GM18508 (cell line): ENCODE measurements around the gene MGRN1.

Source experiments
- ATAC-seq: cut with Tn5 transposase; IDR thresholded peaks from one replicate; pipeline ENCODE4 v1.9.1; 2021; ENCODE audit warnings: moderate number of reproducible peaks; ENCODE audit not compliant: insufficient read depth, unreplicated experiment

MGRN1 gene

DNA sequence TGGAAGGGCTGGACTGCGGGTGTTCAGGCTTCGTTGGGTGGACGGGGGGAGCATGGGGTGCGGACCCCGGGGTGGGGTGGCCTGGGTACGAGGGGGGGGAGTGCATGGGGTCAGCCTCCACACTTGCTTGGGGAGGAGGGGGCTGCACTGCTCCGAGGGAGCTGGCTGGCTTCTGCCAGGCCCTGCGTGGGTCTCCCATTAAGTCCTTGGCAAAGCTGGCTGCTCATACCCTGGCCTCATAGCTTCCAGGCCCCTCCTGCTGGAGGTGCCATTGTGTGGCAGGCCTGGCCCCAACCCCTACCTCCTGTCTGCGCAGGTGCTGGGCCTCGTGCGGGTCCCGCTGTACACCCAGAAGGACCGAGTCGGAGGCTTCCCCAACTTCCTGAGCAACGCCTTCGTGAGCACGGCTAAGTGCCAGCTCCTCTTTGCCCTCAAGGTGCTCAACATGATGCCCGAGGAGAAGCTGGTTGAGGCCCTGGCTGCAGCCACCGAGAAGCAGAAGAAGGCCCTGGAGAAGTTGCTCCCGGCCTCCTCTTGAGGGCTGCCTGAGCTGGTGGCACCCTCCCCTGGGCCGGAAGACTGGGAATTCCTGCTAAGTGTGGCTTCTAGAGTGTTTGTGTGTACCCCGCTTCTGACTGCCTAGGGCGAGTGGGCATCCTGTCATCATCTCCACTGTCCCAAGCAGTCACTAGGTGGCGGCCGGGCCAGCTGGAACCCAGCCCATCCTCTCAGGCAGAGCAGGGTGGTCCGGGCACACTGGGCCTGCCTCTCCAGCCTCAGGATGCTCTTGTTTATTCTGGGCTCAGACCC, 70.2 kb downstream of the MGRN1 start:
- no peak for ATAC-seq

DNA sequence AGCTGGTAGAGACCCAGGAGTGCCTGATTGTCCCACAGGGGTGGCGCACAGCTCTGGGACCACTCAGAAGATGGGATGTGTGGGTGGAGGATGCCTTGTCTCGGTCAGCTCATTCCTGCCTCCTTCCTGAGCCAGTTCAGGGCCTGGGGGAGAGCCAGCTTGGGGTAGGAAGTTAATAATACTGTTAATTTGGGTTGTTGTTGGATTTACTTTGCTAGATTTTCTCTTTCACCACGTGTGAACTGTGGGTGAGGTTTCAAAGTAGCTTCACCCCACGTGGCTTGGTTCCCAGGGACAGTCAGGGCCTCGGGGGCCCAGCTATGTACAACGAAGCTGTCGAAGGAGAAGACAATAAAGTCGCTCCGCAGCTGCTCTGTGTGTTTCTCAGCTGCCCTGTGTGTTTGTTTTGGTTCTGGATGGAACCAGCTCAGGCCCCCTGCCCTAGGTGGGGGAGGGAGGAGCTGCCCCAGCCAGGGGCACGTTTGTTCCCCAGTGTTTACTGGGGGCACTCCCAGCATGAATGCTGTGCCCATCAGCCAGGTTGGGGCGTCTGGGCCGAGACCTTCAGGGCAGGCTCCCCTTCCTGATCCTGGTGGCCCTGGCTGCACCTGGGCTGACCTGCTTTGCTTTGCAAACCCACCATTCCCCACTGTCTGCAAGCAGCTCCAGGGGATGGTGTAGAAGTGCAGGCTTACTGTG, 71.0 kb downstream of the MGRN1 start:
- no peak for ATAC-seq

DNA sequence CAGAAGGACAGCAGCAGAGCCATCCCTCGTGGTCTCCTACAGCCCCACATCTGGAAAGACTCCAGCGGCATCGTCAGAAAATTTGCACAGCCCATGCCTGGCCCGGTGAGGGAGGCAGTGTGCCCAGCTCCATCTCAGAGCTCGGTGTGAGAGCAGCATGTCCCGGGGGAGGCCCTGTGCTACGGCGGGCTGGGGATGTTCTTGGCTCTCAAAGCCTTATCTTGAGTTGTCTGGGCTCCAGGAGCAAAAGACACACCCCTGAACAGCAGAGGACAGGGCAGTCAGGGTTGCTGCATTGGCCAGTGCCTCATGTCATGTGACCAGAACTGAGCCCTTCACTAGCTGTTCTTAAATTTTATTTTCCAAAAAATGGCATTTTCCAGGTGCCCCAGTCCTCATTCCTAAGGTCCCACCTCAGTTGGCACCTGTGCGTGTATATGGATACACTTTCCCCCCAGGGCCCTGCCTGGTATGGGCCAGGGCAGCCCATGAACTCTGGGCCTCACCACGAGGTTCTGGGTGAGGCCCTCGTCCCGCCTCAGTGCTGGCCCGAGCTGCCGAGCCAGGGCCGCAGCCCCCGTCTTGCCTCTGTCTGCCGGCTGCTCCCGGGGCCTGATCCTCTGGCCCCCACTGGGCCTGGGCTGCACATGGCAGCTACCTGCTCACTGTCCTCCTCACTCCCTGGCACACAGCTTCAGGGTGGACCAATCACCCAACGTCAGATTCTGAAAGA, 71.7 kb downstream of the MGRN1 start:
- no peak for ATAC-seq

DNA sequence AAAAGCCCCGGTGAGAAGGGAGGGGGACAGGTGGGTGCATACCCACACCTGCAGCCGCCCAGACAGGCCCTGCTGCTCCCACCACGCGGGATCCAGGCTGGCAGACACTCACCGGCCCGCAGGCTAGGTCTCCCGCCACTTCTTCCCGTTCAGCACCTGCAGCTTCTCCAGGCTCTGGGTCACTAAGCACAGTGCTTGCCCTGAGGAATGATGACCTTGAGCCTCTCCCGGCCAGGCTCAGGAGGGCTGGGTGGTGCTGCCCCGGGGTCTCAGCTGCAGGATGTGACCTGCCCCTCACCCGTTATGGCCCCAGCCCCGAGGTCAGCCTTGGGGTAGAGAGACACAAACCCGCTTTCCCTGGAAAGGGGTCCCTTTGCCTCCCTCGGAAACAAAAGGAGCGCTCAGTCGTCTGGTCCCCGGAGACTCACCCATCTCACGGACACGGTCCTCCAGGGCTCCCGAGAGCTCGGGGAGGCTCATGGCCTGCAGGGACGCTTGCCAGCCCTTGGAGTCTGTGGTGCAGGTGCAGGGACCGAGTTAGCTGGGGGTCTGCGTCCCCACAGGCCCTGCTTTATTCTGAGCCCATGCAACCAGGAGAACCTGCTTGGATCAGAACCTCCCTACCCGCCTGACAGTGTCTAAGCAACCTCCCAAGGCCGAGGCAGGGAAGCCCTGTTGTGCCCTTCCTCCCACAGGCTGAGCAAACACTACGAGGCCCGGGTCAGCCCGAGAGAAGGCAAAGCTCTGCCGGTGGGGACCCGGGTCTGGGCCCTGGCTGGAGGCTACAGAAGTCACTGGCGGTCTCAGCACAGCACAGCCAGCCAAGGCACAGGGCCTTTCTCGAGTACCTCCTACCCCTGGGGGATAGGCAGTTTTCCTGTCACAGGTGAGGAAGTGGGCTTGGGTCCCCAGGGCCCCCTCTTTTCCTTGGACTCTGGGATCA, 72.5 kb downstream of the MGRN1 start:
- no peak for ATAC-seq

DNA sequence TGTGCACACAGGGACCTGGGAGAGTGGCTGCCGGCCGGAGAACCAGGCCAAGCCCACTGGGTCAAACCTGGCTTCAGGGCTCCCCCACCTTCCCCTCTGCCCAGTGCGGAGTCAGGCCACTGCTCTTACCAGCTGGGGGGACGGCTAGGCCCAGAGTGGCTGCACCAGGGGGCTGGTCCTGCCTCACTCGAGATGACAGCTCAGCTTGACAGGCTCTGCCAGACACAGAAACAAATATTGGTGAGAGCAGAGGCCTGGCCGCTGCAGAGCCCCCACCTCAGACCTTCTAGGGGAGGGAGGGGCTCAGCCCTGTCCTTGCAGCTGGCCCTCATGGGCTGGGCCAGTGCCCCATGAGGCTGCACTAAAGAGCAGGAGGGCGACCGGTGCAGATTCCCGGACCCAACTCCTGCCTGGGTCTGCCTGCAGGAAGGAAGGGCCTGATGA, 73.2 kb downstream of the MGRN1 start:
- no peak for ATAC-seq

DNA sequence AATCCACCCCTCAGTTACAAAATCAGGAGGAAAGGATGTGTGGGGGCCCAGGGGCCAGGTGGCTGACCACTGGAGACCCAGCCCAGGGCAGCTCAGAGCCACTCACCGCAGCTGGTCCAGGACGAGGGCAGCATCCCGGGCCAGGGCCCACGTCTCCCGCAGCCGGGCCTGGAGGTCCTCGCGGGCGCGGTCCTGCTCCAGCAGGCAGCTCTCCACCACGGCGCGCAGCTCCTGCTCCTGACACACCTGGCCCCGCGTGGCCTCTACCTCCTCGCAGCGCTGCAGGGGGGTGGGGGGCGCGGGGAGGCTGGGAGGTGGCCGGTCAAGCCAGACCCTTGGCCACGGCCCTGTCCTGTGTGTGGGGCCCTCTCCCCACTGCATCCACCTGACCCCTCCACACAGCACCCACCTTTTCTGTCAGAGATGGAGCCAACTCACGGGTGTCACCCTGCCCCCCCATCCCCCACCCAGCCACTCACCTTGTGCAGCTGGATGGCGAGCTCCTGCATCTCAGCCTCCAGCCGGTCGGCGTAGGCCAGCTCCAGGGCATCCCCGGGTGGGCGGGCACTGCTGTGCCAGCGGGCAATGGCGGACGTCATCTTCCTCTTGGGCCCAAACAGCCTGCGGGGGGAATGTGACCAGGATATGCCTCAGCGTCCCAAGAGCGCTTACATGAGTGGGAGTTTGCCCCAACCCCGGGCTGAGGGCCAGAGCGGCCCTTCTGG, 73.9 kb downstream of the MGRN1 start:
- ATAC-seq: no peak

DNA sequence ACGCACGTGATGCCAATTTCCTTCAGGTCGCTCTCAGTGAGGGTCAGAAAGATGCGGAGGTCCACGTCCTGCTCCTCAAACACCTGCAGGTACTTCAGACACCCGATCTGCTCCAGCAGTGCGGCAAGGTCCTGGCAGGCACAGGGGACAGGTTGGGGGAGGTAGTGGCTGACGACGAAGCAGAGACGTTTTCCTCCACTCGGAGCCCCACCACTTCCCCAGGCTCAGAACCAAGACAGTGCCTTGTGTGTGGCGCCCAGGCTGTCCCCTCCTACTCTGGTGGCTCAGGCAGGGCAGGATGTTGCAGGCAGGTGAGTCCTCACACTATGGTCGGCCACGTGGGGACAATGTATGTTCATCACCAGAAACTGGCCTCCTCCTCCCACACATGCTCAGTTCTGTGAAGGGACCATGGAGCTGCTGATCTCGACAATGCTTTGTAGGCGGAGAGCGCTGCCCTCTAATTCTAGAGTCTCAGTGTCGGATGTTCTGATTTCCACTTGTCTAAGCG, 74.5 kb downstream of the MGRN1 start:
- ATAC-seq: no peak

DNA sequence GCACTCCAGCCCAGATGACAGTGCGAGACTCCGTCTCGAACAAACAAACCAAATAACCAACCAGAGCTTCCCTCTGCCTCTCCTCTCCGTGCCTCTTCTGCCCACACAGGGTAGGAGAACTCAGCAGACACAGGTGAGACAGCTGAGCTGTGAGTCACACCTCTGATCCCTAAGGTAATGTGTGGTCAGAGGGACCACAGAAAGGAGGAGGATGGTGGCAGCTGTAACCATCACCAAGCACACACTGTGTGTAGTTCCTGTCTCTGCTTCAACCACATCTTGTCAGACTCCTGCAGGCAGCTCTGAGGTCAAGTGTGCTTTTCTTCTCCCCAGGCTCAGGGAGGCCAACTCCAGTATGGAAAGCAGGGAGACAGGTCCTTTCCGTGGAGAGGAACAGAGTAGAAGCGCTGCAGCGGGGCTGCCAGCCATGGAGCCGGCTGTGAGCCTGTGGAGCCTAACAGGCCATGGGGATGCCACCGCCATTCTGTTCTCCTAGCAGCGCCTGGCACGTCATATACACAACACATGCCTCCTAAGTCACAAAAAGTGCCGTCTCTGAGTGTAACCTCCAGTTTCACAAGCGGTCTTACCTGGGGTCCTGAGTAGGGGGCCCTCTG, 75.9 kb downstream of the MGRN1 start:
- no peak for ATAC-seq

DNA sequence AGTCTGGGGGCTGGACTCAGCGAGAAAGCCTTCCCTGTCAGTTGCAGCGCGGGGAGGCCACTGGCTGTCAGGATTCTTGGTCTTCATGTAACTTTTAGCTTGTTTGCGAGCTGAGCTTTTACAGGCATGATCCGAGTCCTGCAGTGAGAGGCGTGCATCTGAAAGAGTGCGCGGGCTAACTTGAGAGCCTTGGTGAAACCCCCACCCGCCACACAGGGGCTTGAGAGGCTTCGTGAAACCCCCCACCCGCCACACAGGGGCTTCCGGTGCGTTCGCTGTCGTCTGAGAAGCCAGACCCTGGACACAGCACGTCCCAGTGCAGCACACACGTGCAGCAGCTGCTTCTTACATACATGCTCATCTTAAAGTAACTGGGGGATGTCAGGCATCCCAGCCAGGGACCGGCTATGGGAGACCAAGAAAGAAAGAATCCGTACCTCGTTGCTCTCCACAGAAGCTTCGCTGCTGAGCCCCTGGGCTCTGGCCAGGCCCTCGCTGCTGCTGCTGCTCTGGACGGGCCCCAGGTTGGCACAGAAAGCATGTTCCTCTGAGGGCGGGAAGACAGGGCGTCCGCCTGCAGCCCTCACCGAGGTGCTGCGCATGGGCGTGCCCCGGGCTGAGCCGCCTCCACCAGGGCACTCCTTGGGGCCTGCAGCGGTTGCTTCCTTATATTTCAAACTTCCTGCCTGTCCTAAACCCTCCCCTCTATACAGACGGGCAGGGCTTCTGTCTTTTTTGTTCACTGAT, 76.5 kb downstream of the MGRN1 start:
- no peak for ATAC-seq

DNA sequence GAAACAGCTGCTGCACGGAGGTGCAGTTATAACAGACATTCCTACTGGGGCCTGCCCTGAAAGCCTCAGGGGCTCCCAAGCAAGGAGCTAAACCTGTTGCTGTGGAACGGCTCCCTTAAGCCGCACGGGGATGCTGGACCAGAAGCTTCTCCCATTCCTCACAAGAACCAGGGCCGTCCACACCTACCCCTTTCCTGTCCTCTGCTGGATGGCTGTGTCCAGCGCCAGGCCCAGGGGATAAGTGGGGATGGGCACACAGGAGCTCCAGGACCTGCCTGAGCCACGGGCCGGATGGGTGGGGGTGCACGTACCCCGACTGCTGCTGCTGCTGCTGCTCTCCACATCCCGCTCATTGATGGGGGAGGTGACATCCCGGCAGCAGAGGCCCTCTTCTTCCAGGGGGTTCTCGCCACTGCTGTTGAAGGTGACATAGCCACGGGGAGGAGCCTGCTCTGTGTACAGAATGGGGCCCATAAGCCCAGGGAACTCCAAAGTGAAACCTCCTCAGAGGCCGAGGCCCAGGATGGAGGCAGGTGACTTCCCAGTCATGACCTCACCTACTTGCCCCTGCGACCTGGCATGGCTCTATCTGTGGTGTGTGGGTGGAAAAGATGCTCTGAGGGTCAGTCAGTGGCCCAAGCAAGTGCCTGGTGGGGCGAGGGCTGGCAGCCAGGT, 77.3 kb downstream of the MGRN1 start:
- ATAC-seq: no peak

DNA sequence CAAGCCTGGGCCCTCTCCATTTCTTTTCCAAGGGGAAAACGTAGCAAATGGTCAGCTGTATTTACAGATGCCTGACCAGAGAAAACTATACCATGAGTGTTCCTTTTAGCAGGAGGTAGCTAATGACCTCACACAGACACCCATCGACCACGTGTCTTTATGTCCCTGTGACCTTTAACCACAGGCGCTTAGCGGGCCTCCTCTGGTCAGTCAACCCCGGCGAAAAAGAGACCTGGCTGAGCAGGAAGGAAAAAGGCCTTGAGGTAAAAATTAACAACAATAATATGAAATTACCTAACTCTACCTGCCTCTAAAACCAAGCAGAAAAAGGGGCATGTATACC, 77.8 kb downstream of the MGRN1 start:
- ATAC-seq: no peak

DNA sequence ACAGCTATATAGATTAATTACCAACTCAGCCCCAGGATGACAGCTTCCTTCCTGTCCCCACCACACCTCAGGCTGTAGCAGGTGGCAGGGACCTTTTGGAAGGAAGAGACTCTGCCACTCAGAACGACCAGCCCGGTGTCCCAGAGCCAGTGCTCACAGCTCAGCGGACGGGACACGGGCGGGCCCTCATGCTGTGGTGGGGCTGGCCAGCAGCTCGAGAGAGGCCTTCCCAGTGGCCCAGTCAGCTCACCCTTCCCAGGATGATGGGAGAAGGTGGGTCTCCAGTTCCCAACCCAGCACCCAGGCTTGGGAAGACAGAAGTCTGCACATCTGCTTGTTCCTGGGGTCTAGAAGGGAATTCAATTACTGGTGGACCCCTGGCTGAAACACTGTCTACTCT, 79.3 kb downstream of the MGRN1 start:
- ATAC-seq: no peak

DNA sequence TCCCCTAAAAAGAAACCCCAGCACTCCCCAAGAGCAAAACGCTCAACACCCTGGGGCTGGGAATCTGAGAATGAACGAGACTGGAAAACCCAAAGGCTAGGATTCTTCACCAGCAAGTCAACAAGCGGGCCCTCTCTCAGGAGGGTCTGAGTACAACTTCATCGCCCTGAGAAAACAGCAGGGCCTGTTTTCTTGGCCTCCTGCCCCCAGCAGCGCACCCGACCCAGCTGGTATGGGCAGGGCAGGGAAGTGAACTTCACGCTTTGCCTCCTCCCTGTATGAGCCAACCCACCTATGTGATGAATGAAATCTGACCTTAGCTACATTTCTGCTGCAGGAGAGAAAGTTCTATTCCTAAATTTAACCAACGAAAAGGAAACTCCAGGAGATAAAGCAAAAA, 79.9 kb downstream of the MGRN1 start:
- ATAC-seq: no peak

DNA sequence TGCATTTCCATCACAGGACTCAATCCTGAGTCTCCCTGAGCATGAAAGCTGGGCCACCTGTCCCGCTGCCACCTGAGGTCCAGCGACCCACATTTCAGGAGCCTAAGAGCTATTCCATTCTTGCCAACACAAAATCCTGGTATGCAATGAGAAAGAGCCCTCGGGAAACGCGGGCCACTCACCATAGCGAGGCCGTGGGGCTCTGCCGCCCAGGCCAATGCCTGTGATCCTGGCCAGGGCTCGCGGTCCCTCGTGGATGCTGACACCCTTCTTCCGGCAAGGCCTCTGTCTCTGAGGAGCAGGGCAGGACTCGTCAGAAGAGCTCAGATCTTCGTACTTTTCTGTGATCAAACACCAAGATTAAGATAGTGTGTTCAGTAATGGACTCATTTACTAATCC, 80.3 kb downstream of the MGRN1 start:
- no peak for ATAC-seq

DNA sequence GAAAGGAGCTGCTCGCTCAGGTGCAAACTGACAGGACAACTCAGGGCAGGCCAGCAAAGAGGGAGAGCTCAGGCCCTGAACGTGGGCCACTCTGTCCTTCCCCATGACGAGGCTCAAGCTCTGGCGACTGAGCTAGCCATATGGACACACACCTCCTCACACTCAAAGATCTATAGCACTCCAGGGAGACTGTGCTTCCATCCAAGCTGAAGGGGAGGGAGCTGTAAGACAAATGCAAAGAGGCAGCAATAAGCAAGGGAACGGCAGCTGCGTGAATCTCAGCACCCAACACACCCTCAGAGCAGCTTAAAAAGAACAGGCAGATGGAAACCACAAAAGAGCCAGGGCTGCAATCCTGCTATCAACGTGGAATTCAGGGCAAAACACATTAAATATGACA, 82.2 kb downstream of the MGRN1 start:
- no peak for ATAC-seq

DNA sequence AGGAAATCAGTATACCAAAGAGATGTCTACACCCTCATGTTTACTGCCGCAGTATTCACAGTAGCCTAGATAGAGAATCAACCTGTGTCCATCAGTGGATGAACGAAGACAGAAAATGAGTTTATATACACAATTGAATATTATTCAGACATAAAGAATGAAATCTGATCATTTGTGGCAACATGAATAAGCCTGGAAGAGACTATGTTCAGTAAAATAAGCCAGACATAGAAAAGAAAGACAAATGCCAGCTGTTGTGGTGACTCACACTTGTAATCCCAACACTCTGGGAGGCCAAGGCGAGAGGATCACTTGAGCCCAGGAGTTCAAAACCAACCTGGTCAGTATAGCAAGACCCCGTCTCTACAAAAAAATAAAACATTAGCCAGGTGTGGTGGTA, 84.9 kb downstream of the MGRN1 start:
- no peak for ATAC-seq

DNA sequence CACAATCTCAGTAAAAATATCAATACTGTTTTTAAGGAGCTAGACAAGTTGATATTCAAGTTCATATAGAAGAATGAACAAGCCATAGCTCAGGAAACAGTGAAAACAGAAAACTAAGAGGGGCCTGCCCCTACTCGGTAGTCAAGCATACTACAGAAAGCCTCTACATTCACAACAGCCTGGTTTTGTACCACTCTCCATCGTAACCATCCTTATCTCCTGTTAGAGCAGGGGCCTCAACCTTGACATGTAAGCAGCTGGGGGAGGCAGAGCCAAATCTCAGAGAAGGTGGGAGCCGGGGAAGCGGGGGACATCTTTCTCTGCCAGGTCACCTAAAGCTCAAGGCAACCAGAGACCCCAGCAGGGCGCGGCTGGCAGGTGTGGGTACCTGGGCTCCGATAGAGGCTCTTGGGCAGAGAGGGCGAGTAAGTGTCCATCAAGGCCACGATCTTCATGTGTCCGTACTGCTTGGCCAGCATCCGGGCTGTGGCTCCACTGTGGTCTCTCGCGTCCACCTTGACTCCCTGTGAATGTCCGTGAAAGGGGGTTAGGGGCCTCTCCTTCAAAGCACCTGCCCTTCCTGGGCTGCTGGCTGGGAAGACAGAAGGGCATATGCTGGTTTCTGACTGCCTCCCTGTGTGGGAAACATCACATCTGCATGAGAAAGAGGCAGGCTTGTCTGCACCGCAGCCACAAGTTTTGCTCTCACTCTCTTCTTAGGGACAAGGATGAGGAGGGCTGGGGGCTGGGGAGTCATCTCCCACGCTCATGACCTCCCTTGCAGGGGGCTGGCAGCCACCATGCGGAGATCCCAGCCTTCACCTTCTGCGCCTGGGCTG, 89.3 kb downstream of the MGRN1 start:
- no peak for ATAC-seq
